Psoas muscle (tissue), 8 donors: ENCODE data around the gene CDK14. TPM values are rescaled to one million over a fixed set of nuclear protein-coding genes. Genes with fewer than 3 reads are reported as not detected.
"Not testable (repeated sequence)": the region's sequence is repeated elsewhere in the genome, so short reads cannot be mapped to it uniquely, and the experiment has no call there.

ENCODE experiments used
- ATAC-seq, 4 donors: fragments of 200-7000 bp; cut with Tn5 transposase; one replicate each; pipeline ENCODE4 v1.9.1; 2020; ENCODE audit warnings: moderate library complexity in 3 of 4, mild to moderate bottlenecking in 2 of 4
- DNase-seq, 2 donors: peaks; one replicate each; pipeline ENCODE4 v3.0.0-alpha.2; 2020
- H3K27ac ChIP-seq: fragments of 200-600 bp; one replicate; pipeline ENCODE4 v1.8.0; 2022
- H3K27me3 ChIP-seq, 3 donors: fragments of 200-600 bp in 1 of 3; one replicate each; pipeline versions ENCODE4 v1.6.1 to v1.8.0; 2013 to 2022; ENCODE audit warnings: low read length in 2 of 3, mild to moderate bottlenecking in 2 of 3, moderate library complexity in 1 of 3; ENCODE audit not compliant: insufficient read depth in 3 of 3
- H3K36me3 ChIP-seq, 2 donors: fragments of 200-600 bp in 1 of 2; one replicate each; pipeline versions ENCODE4 v1.6.1 to v1.8.0; 2013 to 2022; ENCODE audit warnings: low read depth in 1 of 2, mild to moderate bottlenecking in 1 of 2, moderate library complexity in 1 of 2; ENCODE audit not compliant: insufficient read depth in 1 of 2
- H3K4me1 ChIP-seq: fragments of 200-600 bp; one replicate; pipeline ENCODE4 v1.8.0; 2022
- H3K4me3 ChIP-seq: fragments of 200-600 bp; one replicate; pipeline ENCODE4 v1.8.0; 2022; ENCODE audit warnings: mild to moderate bottlenecking
- H3K9me3 ChIP-seq: fragments of 200-600 bp; one replicate; pipeline ENCODE4 v1.8.0; 2022
- CTCF ChIP-seq: fragments of 200-600 bp; IDR thresholded peaks from one replicate; pipeline ENCODE4 v1.8.0; 2022; ENCODE audit warnings: antibody characterized with exemption
- WGBS, 3 donors: extraction: QIAGEN DNeasy Blood & Tissue Kit; methylation state at CpG; one replicate each; pipeline versions ENCODE4 v1.1.6 to v1.1.7; 2013; 5-methylcytosine and 5-hydroxymethylcytosine counted together
- intact Hi-C, 2 donors: fragments of 100-400 bp; cut with DNase I; formaldehyde crosslinking; loops; one replicate each; pipeline versions ENCODE4 v1.11.0 to v1.14.2; 2022
- polyA plus RNA-seq, 3 donors: library from polyadenylated mRNA; stranded (reverse); fragments of 200-250 nt; gene quantifications; one replicate each; pipeline ENCODE4 v1.2.3, GENCODE V29; 2013
- total RNA-seq, 4 donors: library from RNA; stranded (reverse); fragmentation: NEBNext Ultra II Directional in 2 of 4; extraction: Animal tissue kit (Norgen Biotek cat#: 25700) in 2 of 4; gene quantifications; one replicate each; pipeline versions ENCODE4 v1.2.1 to v1.2.4, GENCODE V29; 2021 to 2023
- donor health status: healthy with polysubstance abuse.
- donor health status: DM: no; HTN: no; CAD: no; lungs with moderate emphysema.
- donor health status: Bipolar disorder and iron deficiency.
- donor health status: healthy.
- donor health status: DM: yes; HTN: yes; CAD: no.
- donor health status: DM: no; HTN: no; CAD: no.
- donor health status: DM: no; HTN: no; CAD: no.
- donor health status: DM: yes; HTN: yes; CAD: no.

CDK14 gene
- total and polyA plus RNA-seq, 7 donors, result 1.7 to 16.6 (median 10.6) TPM

GRCh38 chr7:90629297-90629918, 33.3 kb downstream of the CDK14 start:
- peak; percentile 53 for TF ChIP-seq CTCF
- intact Hi-C loops, result loop anchor here in 1 of 2 donors (2.0 to 5.0 kb wide), 2 partner anchors 77 to 172 kb away; no protein-coding TSS in a partner anchor
- ATAC-seq, result peak in 3 of 4 donors; percentile 73 to 76 (median 75)
- Histone ChIP-seq H3K27me3 (no peaks in the 10 kb centered on the region), H3K36me3 (no peaks in the 10 kb centered on the region), H3K27ac (no peak overlapping the region), H3K9me3 (no peaks in the 10 kb centered on the region), H3K4me1 (peaks cover 4% of the 10 kb centered on the region), H3K4me3 (no peak overlapping the region)
- 93 to 97% (median 96%) methylated on average over 6 of the region's 6 CpGs for WGBS, 3 donors
- DNase-seq, result no peak

- H3K27ac ChIP-seq, result no peak overlapping the region
- no peak overlapping the region for H3K4me3 ChIP-seq
- intact Hi-C loops, result loop anchor here in 1 of 2 donors (5.0 kb wide), 1 partner anchor 174 kb away; no protein-coding TSS in a partner anchor
- no peaks in the 10 kb centered on the region for H3K4me1 ChIP-seq
- H3K9me3 ChIP-seq, result no peaks in the 10 kb centered on the region
- WGBS, 3 donors, result 92 to 99% (median 97%) methylated on average over 3 of the region's 3 CpGs
- no peaks in the 10 kb centered on the region for H3K36me3 ChIP-seq
- DNase-seq (no peak), ATAC-seq (no peak)
- no peak for TF ChIP-seq CTCF
- H3K27me3 ChIP-seq, result no peaks in the 10 kb centered on the region
Observed at GRCh38 chr7:90631502-90631901, 35.4 kb downstream of the CDK14 start.

- H3K4me3 ChIP-seq, H3K27ac ChIP-seq, H3K9me3 ChIP-seq, H3K27me3 ChIP-seq, ATAC-seq, intact Hi-C loops, H3K4me1 ChIP-seq, H3K36me3 ChIP-seq, DNase-seq: not testable (repeated sequence)
- 90 to 96% (median 95%) methylated on average over 13 to 17 of the region's 17 CpGs for WGBS, 3 donors
Observed at GRCh38 chr7:90639683-90640082, 43.6 kb downstream of the CDK14 start.

- TF ChIP-seq CTCF, result no peak
- Histone ChIP-seq H3K4me1 (no peaks in the 10 kb centered on the region), H3K27ac (no peak overlapping the region), H3K27me3 (no peaks in the 10 kb centered on the region), H3K36me3 (no peaks in the 10 kb centered on the region), H3K9me3 (no peaks in the 10 kb centered on the region), H3K4me3 (no peak overlapping the region)
- ATAC-seq, result no peak
- DNase-seq, result no peak
- 95 to 98% (median 97%) methylated on average over 4 of the region's 4 CpGs for WGBS, 3 donors
- intact Hi-C loops, result no loop called here
Observed at GRCh38 chr7:90642978-90643377, 46.9 kb downstream of the CDK14 start.

GRCh38 chr7:90645784-90646183, 49.7 kb downstream of the CDK14 start:
- no peak overlapping the region for H3K4me3 ChIP-seq
- no peak for DNase-seq
- intact Hi-C loops, result no loop called here
- TF ChIP-seq CTCF, result no peak
- no peak overlapping the region for H3K27ac ChIP-seq
- H3K9me3 ChIP-seq, result no peaks in the 10 kb centered on the region
- H3K36me3 ChIP-seq, result no peaks in the 10 kb centered on the region
- ATAC-seq, result no peak
- H3K27me3 ChIP-seq, result no peaks in the 10 kb centered on the region
- 44 to 47% (median 47%) methylated on average over 1 of the region's 1 CpG for WGBS, 3 donors
- no peaks in the 10 kb centered on the region for H3K4me1 ChIP-seq
